ENCODE measurements around the gene NEO1. TPM values are rescaled to one million over a fixed set of nuclear protein-coding genes. Genes with fewer than 3 reads are reported as not detected.

The NEO1 gene
- total and polyA plus RNA-seq, 2 of the 13 experiments (the other 11 are each of a cell fraction or from before 2014, with no cell fraction given), result 8.4 to 11.0 TPM

DNA sequence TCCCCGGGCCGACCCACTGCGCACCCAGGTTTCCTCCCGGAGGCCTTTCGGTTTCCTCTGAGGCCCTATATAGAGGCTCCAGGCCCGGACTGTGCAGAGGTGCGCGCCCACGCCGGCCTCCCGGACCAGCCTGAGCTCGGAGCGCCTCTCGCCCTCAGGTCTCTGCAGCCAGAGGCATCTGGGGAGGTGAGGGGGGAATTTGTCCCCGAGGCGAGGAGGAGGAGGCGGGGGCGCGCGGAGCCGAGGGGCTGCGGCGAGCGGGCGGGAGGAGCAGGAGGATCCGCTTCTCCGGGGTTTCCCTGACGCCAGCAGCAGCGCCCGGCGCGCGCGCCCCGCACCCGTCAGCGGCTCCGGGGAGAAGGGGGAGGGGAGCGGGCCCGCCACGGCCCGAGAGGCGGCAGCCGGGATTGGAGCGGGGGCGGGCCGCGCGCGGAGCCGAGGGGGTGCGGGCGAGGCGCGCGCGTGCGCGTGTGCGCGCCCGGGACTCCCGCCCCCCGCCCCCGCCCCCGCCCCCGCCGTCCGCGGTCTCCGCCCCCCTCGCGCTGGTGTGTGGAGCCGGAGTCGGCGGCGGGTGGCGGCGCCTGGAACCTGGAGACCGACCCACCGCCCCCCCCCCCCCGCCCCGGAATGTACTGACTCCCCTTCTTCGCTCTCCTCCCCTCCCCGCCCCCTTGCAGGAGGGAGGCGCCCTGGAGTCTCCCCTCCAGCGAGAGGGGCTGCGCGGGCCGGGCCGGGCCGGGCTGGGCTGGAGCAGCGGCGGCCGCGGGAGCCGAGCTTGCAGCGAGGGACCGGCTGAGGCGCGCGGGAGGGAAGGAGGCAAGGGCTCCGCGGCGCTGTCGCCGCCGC lies at the start of gene NEO1 (continued):
- TF ChIP-seq MYPOP (CRISPR knock-in tag; IDR thresholded peaks at IDR 0.05) (0 out of 2 replicates have a peak, but pooled peaks have one; percentile 51), E2F1 (CRISPR knock-in tag; IDR thresholded peaks at IDR 0.05) (peak; percentile 30; the same call in 1 of the 2 replicates), MZF1 (CRISPR knock-in tag; IDR thresholded peaks at IDR 0.05; ENCODE audit: borderline replicate concordance) (no peak), MXD4 (CRISPR knock-in tag; IDR thresholded peaks at IDR 0.05) (no peak), SAFB2 (CRISPR knock-in tag; IDR thresholded peaks at IDR 0.05; ENCODE audit: borderline replicate concordance, low read depth) (no peak), KMT2B (CRISPR knock-in tag; IDR thresholded peaks at IDR 0.05) (peak; percentile 61), NFE2L2 (IDR thresholded peaks at IDR 0.05; ENCODE audit: low read length) (no peak), DR1 (CRISPR knock-in tag; IDR thresholded peaks at IDR 0.05) (no peak), ZNF430 (CRISPR knock-in tag; IDR thresholded peaks at IDR 0.05) (no peak), REL (CRISPR knock-in tag; conservative IDR thresholded peaks at IDR 0.05) (no peak), PHF20 (CRISPR knock-in tag; IDR thresholded peaks at IDR 0.05) (peak; percentile 31; the same call in 1 of the 2 replicates), MATR3 (CRISPR knock-in tag; IDR thresholded peaks at IDR 0.05) (no peak), ZNF710 (CRISPR knock-in tag; IDR thresholded peaks at IDR 0.05; ENCODE audit: borderline replicate concordance) (no peak), ZNF639 (CRISPR knock-in tag; conservative IDR thresholded peaks at IDR 0.05) (no peak), ZNF484 (CRISPR knock-in tag; IDR thresholded peaks at IDR 0.05; ENCODE audit: borderline replicate concordance, low read depth) (no peak), CBX1 (IDR thresholded peaks at IDR 0.05; ENCODE audit: low read depth) (no peak), TEAD2 (CRISPR knock-in tag; IDR thresholded peaks at IDR 0.05) (no peak), TEAD3 (CRISPR knock-in tag; optimal IDR thresholded peaks at IDR 0.05; ENCODE audit: borderline replicate concordance) (no peak), FOXP1 (IDR thresholded peaks at IDR 0.05) (no peak), FOXP1 (CRISPR knock-in tag; IDR thresholded peaks at IDR 0.05) (no peak)
- TF ChIP-seq, protein P1, sequence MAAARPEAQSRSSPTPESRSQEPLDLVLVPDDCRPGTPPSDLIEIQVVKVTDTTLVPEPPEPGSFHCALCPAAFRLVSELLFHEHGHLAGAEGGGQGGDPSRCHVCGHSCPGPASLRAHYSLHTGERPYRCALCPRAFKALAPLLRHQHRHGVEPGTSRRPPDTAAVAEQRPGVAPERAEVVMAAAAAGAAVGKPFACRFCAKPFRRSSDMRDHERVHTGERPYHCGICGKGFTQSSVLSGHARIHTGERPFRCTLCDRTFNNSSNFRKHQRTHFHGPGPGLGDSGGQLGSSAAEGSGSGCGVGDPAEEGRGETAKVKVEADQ (CRISPR knock-in tag; IDR thresholded peaks at IDR 0.05; ENCODE audit: borderline replicate concordance), result no peak
- TF ChIP-seq, protein P2, sequence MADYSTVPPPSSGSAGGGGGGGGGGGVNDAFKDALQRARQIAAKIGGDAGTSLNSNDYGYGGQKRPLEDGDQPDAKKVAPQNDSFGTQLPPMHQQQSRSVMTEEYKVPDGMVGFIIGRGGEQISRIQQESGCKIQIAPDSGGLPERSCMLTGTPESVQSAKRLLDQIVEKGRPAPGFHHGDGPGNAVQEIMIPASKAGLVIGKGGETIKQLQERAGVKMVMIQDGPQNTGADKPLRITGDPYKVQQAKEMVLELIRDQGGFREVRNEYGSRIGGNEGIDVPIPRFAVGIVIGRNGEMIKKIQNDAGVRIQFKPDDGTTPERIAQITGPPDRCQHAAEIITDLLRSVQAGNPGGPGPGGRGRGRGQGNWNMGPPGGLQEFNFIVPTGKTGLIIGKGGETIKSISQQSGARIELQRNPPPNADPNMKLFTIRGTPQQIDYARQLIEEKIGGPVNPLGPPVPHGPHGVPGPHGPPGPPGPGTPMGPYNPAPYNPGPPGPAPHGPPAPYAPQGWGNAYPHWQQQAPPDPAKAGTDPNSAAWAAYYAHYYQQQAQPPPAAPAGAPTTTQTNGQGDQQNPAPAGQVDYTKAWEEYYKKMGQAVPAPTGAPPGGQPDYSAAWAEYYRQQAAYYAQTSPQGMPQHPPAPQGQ (CRISPR knock-in tag; IDR thresholded peaks at IDR 0.05; ENCODE audit: borderline replicate concordance), result no peak
